ENCODE data around the gene PSMB11.
"Not testable (repeated sequence)": the region's sequence is repeated elsewhere in the genome, so short reads cannot be mapped to it uniquely, and the experiment has no call there.

PSMB11 gene

GRCh38 chr14:23042162-23042965, at the start of gene PSMB11:
PSMB11 (plus strand) TSS chr14:23042212; CDS start chr14:23042226, 14 bp downstream.
- no peak for DNase-seq

GRCh38 chr14:22993517-22993916, 48.5 kb upstream of the PSMB11 start:
- no peak for DNase-seq

GRCh38 chr14:22994762-22995275, 47.2 kb upstream of the PSMB11 start:
- peak; percentile 75 for DNase-seq

- DNase-seq, result no peak
Measured at GRCh38 chr14:22995889-22996625, 46.0 kb upstream of the PSMB11 start.

GRCh38 chr14:22996768-22997654, 45.0 kb upstream of the PSMB11 start:
- DNase-seq, result peak; percentile 42

GRCh38 chr14:22997676-22998323, 44.2 kb upstream of the PSMB11 start:
- DNase-seq, result no peak

- DNase-seq, result no peak
Measured at GRCh38 chr14:22998329-22999012, 43.5 kb upstream of the PSMB11 start.

GRCh38 chr14:23000860-23001259, 41.2 kb upstream of the PSMB11 start:
- DNase-seq, result no peak

- DNase-seq, result no peak
Measured at GRCh38 chr14:23002592-23002991, 39.4 kb upstream of the PSMB11 start.

GRCh38 chr14:23004274-23004673, 37.7 kb upstream of the PSMB11 start:
- DNase-seq, result not testable (repeated sequence)

GRCh38 chr14:23005451-23006187, 36.4 kb upstream of the PSMB11 start:
- peak; percentile 50 for DNase-seq

GRCh38 chr14:23006188-23006534, 35.9 kb upstream of the PSMB11 start:
- DNase-seq, result peak; percentile 32

- peak; percentile 98 for DNase-seq
Measured at GRCh38 chr14:23006544-23007419, 35.2 kb upstream of the PSMB11 start.

GRCh38 chr14:23008831-23009230, 33.2 kb upstream of the PSMB11 start:
- no peak for DNase-seq

GRCh38 chr14:23009483-23009938, 32.5 kb upstream of the PSMB11 start:
- DNase-seq, result no peak

- peak; percentile 74 for DNase-seq
Measured at GRCh38 chr14:23009939-23010726, 31.9 kb upstream of the PSMB11 start, which contains the start of gene C14orf93. C14orf93 (minus strand) TSS chr14:23010143; CDS start chr14:22999023, 11,120 bp downstream.

GRCh38 chr14:23013054-23013748, 28.8 kb upstream of the PSMB11 start:
- no peak for DNase-seq

- DNase-seq, result not testable (repeated sequence)
Measured at GRCh38 chr14:23013749-23014054, 28.3 kb upstream of the PSMB11 start.
